GM12878 (cell line): ENCODE data around the gene SLC25A28. TPM values are rescaled to one million over a fixed set of nuclear protein-coding genes. Genes with fewer than 3 reads are reported as not detected.

Experiments
- ATAC-seq: fragments of 200-7000 bp; cut with Tn5 transposase; 3 replicates; pipeline ENCODE4 v1.9.1; 2020; ENCODE audit warnings: mild to moderate bottlenecking, moderate library complexity
- BruUV-seq: library from RNA; stranded (reverse); fragments of 400-500 nt; replicated peaks from 2 replicates; lab custom pipeline; 2021; lab: Mats Ljungman, UMichigan
- CTCF ChIA-PET: fragments of 300-600 bp; sonication (Branson Sonifier 250); formaldehyde crosslinking; extraction: SDS; loops from one replicate; lab custom pipeline; 2021; ENCODE audit warnings: inconsistent platforms; lab: Yijun Ruan, JAX
- POLR2A ChIA-PET: fragments of 350-600 bp; formaldehyde crosslinking; extraction: SDS; loops from one replicate; lab custom pipeline; 2021; ENCODE audit warnings: inconsistent platforms; lab: Charles Lee
- RAD21 ChIA-PET: fragments of 300-600 bp; sonication (Branson Sonifier 250); formaldehyde crosslinking; loops from one replicate; lab custom pipeline; 2023; ENCODE audit warnings: antibody characterized with exemption; ENCODE audit not compliant: unreplicated experiment; lab: Charles Lee
- SMC1A ChIA-PET: fragments of 300-600 bp; sonication (Branson Sonifier 250); formaldehyde crosslinking; loops from one replicate; lab custom pipeline; 2023; ENCODE audit not compliant: unreplicated experiment, uncharacterized antibody; lab: Charles Lee
- DNase-seq: peaks from one replicate; pipeline ENCODE4 v3.0.0-alpha.2; 2011; ENCODE audit warnings: low read depth, low spot score
- FAIRE-seq: peaks from 3 replicates; lab custom pipeline; 2011; peaks lifted over from hg19 to GRCh38; lab: Jason Lieb, UNC
- H2AFZ ChIP-seq: 2 replicates; pipeline ENCODE4 v1.6.0; 2011; ENCODE audit warnings: low read depth, low read length, control low read depth; ENCODE audit not compliant: control insufficient read depth
- H3K27ac ChIP-seq: 2 replicates; pipeline ENCODE4 v1.5.1; 2011; ENCODE audit warnings: control low read depth; ENCODE audit not compliant: control insufficient read depth, insufficient read depth
- H3K27me3 ChIP-seq, 2 experiments: replicated peaks in 1 of 2; 2 replicates each; pipeline versions ENCODE4 v1.6.0 to v1.6.1; 2011; ENCODE audit warnings: low read length in 1 of 2; ENCODE audit not compliant: control insufficient read depth in 2 of 2, insufficient read depth in 2 of 2
- H3K36me3 ChIP-seq, 2 experiments: 2 replicates each; pipeline ENCODE4 v1.5.1; 2011; ENCODE audit warnings: low read length in 1 of 2; ENCODE audit not compliant: control insufficient read depth in 2 of 2, insufficient read depth in 2 of 2
- H3K4me1 ChIP-seq: 2 replicates; pipeline ENCODE4 v1.6.1; 2011; ENCODE audit warnings: mild to moderate bottlenecking, low read length, moderate library complexity, mixed read lengths; ENCODE audit not compliant: control insufficient read depth, insufficient read depth
- H3K4me2 ChIP-seq: 2 replicates; pipeline ENCODE4 v1.6.0; 2011; ENCODE audit warnings: control low read depth; ENCODE audit not compliant: control insufficient read depth, insufficient read depth
- H3K4me3 ChIP-seq: fragments of 200-600 bp; sonication (generic); 2 replicates; pipeline ENCODE4 v1.5.1; 2016
- H3K79me2 ChIP-seq: 2 replicates; pipeline ENCODE4 v1.6.0; 2011; ENCODE audit warnings: low read length; ENCODE audit not compliant: control insufficient read depth, insufficient read depth
- H3K9ac ChIP-seq: 2 replicates; pipeline ENCODE4 v1.8.0; 2011; ENCODE audit warnings: low read length, control low read depth, mixed read lengths; ENCODE audit not compliant: control insufficient read depth, insufficient read depth
- H3K9me3 ChIP-seq: replicated peaks from 3 replicates; pipeline ENCODE4 v1.5.1; 2011; ENCODE audit warnings: mild to moderate bottlenecking, low read length; ENCODE audit not compliant: control insufficient read depth, insufficient read depth
- H4K20me1 ChIP-seq: 2 replicates; pipeline ENCODE4 v1.6.0; 2011; ENCODE audit not compliant: control insufficient read depth, insufficient read depth
- BMI1 ChIP-seq: fragments of 450-650 bp; IDR thresholded peaks from 2 replicates; pipeline ENCODE4 v1.6.1; 2016; ENCODE audit warnings: mild to moderate bottlenecking, moderate library complexity, borderline replicate concordance
- CHD2 ChIP-seq: IDR thresholded peaks from 2 replicates; pipeline ENCODE4 v1.6.1; 2011; ENCODE audit warnings: low read depth, low read length, improper control_type of control experiment, borderline replicate concordance
- CREB1 ChIP-seq: IDR thresholded peaks from 2 replicates; pipeline ENCODE4 v1.6.1; 2012; ENCODE audit warnings: low read depth, mild to moderate bottlenecking, inconsistent platforms
- EED ChIP-seq: sonication (generic); IDR thresholded peaks from 2 replicates; pipeline ENCODE4 v1.6.1; 2016; ENCODE audit warnings: antibody characterized with exemption, low read depth
- FOS ChIP-seq: IDR thresholded peaks from 3 replicates; pipeline ENCODE4 v1.6.1; 2011; ENCODE audit warnings: borderline replicate concordance; ENCODE audit not compliant: insufficient read length; ENCODE audit errors: extremely low read depth
- IRF4 ChIP-seq: IDR thresholded peaks from 2 replicates; pipeline ENCODE4 v1.6.1; 2011; ENCODE audit warnings: low read depth, low read length
- MAX ChIP-seq: IDR thresholded peaks from 2 replicates; pipeline ENCODE4 v1.6.1; 2012; ENCODE audit warnings: low read depth, low read length, improper control_type of control experiment
- MTA2 ChIP-seq: fragments of 450-650 bp; IDR thresholded peaks from 2 replicates; pipeline ENCODE4 v1.6.1; 2016; ENCODE audit warnings: low read depth, mild to moderate bottlenecking, moderate library complexity
- NBN ChIP-seq: fragments of 450-650 bp; IDR thresholded peaks from 2 replicates; pipeline ENCODE4 v1.6.1; 2016
- NFYA ChIP-seq: IDR thresholded peaks from 2 replicates; pipeline ENCODE4 v1.6.1; 2011; ENCODE audit warnings: low read depth, mild to moderate bottlenecking, low read length, improper control_type of control experiment, borderline replicate concordance
- PML ChIP-seq: IDR thresholded peaks from 2 replicates; pipeline ENCODE4 v1.6.1; 2012; ENCODE audit warnings: low read length, inconsistent platforms
- RUNX3 ChIP-seq: IDR thresholded peaks from 2 replicates; pipeline ENCODE4 v1.6.1; 2012; ENCODE audit warnings: low read length, inconsistent platforms
- SIX5 ChIP-seq: IDR thresholded peaks from 2 replicates; pipeline ENCODE4 v1.6.1; 2011; ENCODE audit warnings: mild to moderate bottlenecking, low read depth, low read length, moderate library complexity; ENCODE audit not compliant: severe bottlenecking
- TBL1XR1 ChIP-seq: IDR thresholded peaks from 2 replicates; pipeline ENCODE4 v1.6.1; 2012; ENCODE audit warnings: low read depth, low read length, improper control_type of control experiment
- WGBS: methylation state at CpG from one replicate; pipeline ENCODE4 v1.1.6; 2016; ENCODE audit warnings: low lambda C conversion rate; ENCODE audit not compliant: insufficient replicate concordance, insufficient coverage; ENCODE audit errors: missing lambda C conversion rate; 5-methylcytosine and 5-hydroxymethylcytosine counted together
- in situ Hi-C: fragments of 300-500 bp; cut with MboI; formaldehyde crosslinking; loops from 9 replicates; pipeline ENCODE4 v1.14.3; 2018; ENCODE audit warnings: mixed read lengths
- intact Hi-C: fragments of 100-400 bp; cut with micrococcal nuclease; formaldehyde crosslinking; loops from one replicate; pipeline ENCODE4 v1.14.2; 2022; ENCODE audit not compliant: unreplicated experiment
- polyA plus RNA-seq, 11 experiments: library from polyadenylated mRNA; depleted of rRNA in 4 of 11; unstranded in 6 of 11; stranded (reverse) in 5 of 11; fragments of >200 nt; fragmentation: Nextera tagmentation in 4 of 11; fragmentation: Illumina TruSeq in 1 of 11; extraction: Ambion mirVana in 4 of 11; extraction: Trizol in 1 of 11; gene quantifications; 1 replicate in 1 of 11; 2 replicates in 10 of 11; pipeline versions ENCODE4 v1.2.1 to v1.2.3, GENCODE V29; 2011 to 2016; ENCODE audit warnings: inconsistent platforms in 2 of 11, missing spikeins in 2 of 11, low read depth in 1 of 11
- total RNA-seq, 4 experiments: library from RNA; depleted of rRNA in 3 of 4; stranded (reverse); fragments of >200 nt in 3 of 4; fragmentation: Illumina TruSeq in 1 of 4; extraction: Trizol in 1 of 4; gene quantifications; 2 replicates each; pipeline versions ENCODE4 v1.2.1 to v1.2.3, GENCODE V29; 2013 to 2021
- TF ChIP-seq, protein P1 (sequence below): fragments of 450-650 bp; IDR thresholded peaks from 2 replicates; pipeline ENCODE4 v1.6.1; 2016; ENCODE audit warnings: mild to moderate bottlenecking

The SLC25A28 gene
- total and polyA plus RNA-seq, 10 of the 15 experiments (the other 5 are each of a cell fraction or from before 2014, with no cell fraction given): 7.5 to 47.8 (median 24.9) TPM

GRCh38 chr10:99660662-99661376, 40.6 kb upstream of the SLC25A28 start:
- no peak for FAIRE-seq
- Histone ChIP-seq H3K4me2 (no peak overlapping the region), H3K27me3 (no peaks in the 10 kb centered on the region), H3K79me2 (no peaks in the 10 kb centered on the region; the same call in 1 of the 2 replicates), H3K4me1 (peaks cover 13% of the 10 kb centered on the region), H2AFZ (no peak overlapping the region), H3K4me3 (no peak overlapping the region), H3K36me3 (no peaks in the 10 kb centered on the region), H3K9me3 (no peaks in the 10 kb centered on the region), H4K20me1 (no peaks in the 10 kb centered on the region), H3K27ac (no peak overlapping the region), H3K9ac (no peak overlapping the region)
- CTCF ChIA-PET: interaction anchor here (0.6 to 4.4 kb wide), 4 partner anchors 30 to 50 kb away, joined by 3 to 18 read pairs (median 5); no protein-coding TSS in a partner anchor
- SMC1A ChIA-PET: interaction anchor here (1.2 to 1.4 kb wide), 2 partner anchors 39 to 50 kb away, joined by 3 read pairs; no protein-coding TSS in a partner anchor
- in situ Hi-C loops (no loop called here), intact Hi-C loops (no loop called here)
- POLR2A ChIA-PET: no interaction called here
- no peak for ATAC-seq
- DNase-seq: no peak
- 97% methylated on average over 6 of the region's 6 CpGs for WGBS
- TF ChIP-seq, protein P1, sequence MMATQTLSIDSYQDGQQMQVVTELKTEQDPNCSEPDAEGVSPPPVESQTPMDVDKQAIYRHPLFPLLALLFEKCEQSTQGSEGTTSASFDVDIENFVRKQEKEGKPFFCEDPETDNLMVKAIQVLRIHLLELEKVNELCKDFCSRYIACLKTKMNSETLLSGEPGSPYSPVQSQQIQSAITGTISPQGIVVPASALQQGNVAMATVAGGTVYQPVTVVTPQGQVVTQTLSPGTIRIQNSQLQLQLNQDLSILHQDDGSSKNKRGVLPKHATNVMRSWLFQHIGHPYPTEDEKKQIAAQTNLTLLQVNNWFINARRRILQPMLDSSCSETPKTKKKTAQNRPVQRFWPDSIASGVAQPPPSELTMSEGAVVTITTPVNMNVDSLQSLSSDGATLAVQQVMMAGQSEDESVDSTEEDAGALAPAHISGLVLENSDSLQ: no peak
- no peak for TF ChIP-seq CHD2
- no peak for TF ChIP-seq SIX5
- no peak for TF ChIP-seq PML
- no peak for TF ChIP-seq EED
- TF ChIP-seq IRF4: no peak
- no peak for TF ChIP-seq FOS
- no peak for TF ChIP-seq RUNX3
- no peak for TF ChIP-seq NFYA
- no peak for TF ChIP-seq BMI1
- no peak for TF ChIP-seq MTA2
- TF ChIP-seq TBL1XR1: no peak
- no peak for TF ChIP-seq NBN
- no peak for TF ChIP-seq CREB1
- no peak for TF ChIP-seq MAX
- BruUV-seq: no TSS peak
- RAD21 ChIA-PET: interaction anchor here (1.3 kb wide), 1 partner anchor 225 kb away, joined by 3 read pairs; no protein-coding TSS in a partner anchor
